Adrenal gland (tissue), 5 donors: ENCODE results near the gene HOXD9.

Source experiments
- CTCF ChIP-seq, 6 experiments: fragments of 450-650 bp in 4 of 6; fragments of 200-600 bp in 2 of 6; sonication (generic) in 1 of 6; IDR thresholded peaks; 1 replicate in 5 of 6; 2 replicates in 1 of 6; pipeline versions ENCODE4 v1.5.1 to v1.8.0; 2016 to 2021; ENCODE audit warnings: antibody characterized with exemption in 6 of 6, mild to moderate bottlenecking in 2 of 6, moderate library complexity in 1 of 6
- POLR2A ChIP-seq, 2 donors: fragments of 450-650 bp; IDR thresholded peaks; one replicate each; pipeline ENCODE4 v1.6.1; 2017; ENCODE audit warnings: antibody characterized with exemption in 2 of 2, mild to moderate bottlenecking in 2 of 2, moderate library complexity in 1 of 2
- donor health status: DM: no; HTN: no; CAD: no.

GRCh38 chr2:176152350-176153181 is 30.0 kb downstream of the HOXD9 start:
- TF ChIP-seq CTCF (IDR thresholded peaks at IDR 0.05) (no peak), POLR2A (IDR thresholded peaks at IDR 0.05) (no peak)
